Measurements from ENCODE around the gene MYCL. TPM values are rescaled to one million over a fixed set of nuclear protein-coding genes. Genes with fewer than 3 reads are reported as not detected.

MYCL gene
- 1.4 and 2.3 TPM in 2 replicates for total RNA-seq

GRCh38 chr1:39901714-39902459 is at the start of gene MYCL:
MYCL (minus strand) TSS chr1:39901917; CDS start chr1:39901434, 483 bp downstream.

Other genes starting within 250 kb of the MYCL start
- not detected in 2 replicates for gene NT5C1A, start 229.8 kb downstream of the MYCL start, total RNA-seq
- gene HPCAL4, start 210.5 kb downstream of the MYCL start, total RNA-seq: not detected in 2 replicates
- gene PPIE, start 163.0 kb downstream of the MYCL start, total RNA-seq: 47.7 and 76.7 TPM in 2 replicates
- 1.8 and 2.3 TPM in 2 replicates for gene OXCT2, start 130.6 kb downstream of the MYCL start, total RNA-seq
- under 0.01 and 0.15 TPM in 2 replicates for gene BMP8B, start 113.1 kb downstream of the MYCL start, total RNA-seq
- 31.2 and 33.1 TPM in 2 replicates for gene TRIT1, start 18.4 kb downstream of the MYCL start, total RNA-seq
- 3.8 and 4.2 TPM in 2 replicates for gene MFSD2A, start 53.2 kb upstream of the MYCL start, total RNA-seq
- gene CAP1, start 138.8 kb upstream of the MYCL start, total RNA-seq: 377 and 431 TPM in 2 replicates
- gene PPT1, start 195.3 kb upstream of the MYCL start, total RNA-seq: 62.7 and 91.2 TPM in 2 replicates